HepG2 (cell line): ENCODE results near the gene INAFM1. TPM values are rescaled to one million over a fixed set of nuclear protein-coding genes. Genes with fewer than 3 reads are reported as not detected.
A peak's percentile ranks its signal among the peaks of the same experiment; 100 is the strongest.

Experiments used
- ATAC-seq: fragments of 200-7000 bp; cut with Tn5 transposase; 3 replicates; pipeline ENCODE4 v1.9.1; 2020; ENCODE audit warnings: mild to moderate bottlenecking, moderate library complexity
- BruUV-seq: library from RNA; stranded (reverse); fragments of 400-500 nt; replicated peaks from 2 replicates; lab custom pipeline; 2021; lab: Mats Ljungman, UMichigan
- CTCF ChIA-PET: fragments of 300-600 bp; formaldehyde crosslinking; extraction: SDS; loops from one replicate; lab custom pipeline; 2021; ENCODE audit warnings: low total read pairs, inconsistent platforms, low intra/inter-chr PET ratio; lab: Yijun Ruan, JAX
- POLR2A ChIA-PET: fragments of 350-600 bp; sonication (Branson Sonifier 250); formaldehyde crosslinking; loops from one replicate; lab custom pipeline; 2020; ENCODE audit warnings: antibody characterized with exemption, inconsistent platforms; lab: Yijun Ruan, JAX
- DNase-seq: peaks from one replicate; pipeline ENCODE4 v3.0.0-alpha.2; 2015; ENCODE audit warnings: low spot score
- FAIRE-seq: peaks from 3 replicates; lab custom pipeline; 2011; peaks lifted over from hg19 to GRCh38; lab: Jason Lieb, UNC
- H2AFZ ChIP-seq: one replicate; pipeline ENCODE4 v1.6.1; 2011; ENCODE audit warnings: low read length, inconsistent platforms
- H3K27ac ChIP-seq: fragments of 300-600 bp; 3 replicates; pipeline ENCODE4 v1.8.0; 2011; ENCODE audit warnings: mixed run types, mild to moderate bottlenecking, mixed read lengths, low read length, inconsistent platforms; ENCODE audit not compliant: insufficient read depth; ENCODE audit errors: extremely low read length
- H3K27me3 ChIP-seq, 2 experiments: fragments of 200-600 bp in 1 of 2; 2 replicates in 1 of 2; 3 replicates in 1 of 2; pipeline versions ENCODE4 v1.6.0 to v1.8.0; 2011; ENCODE audit warnings: low read length in 2 of 2, mild to moderate bottlenecking in 2 of 2, moderate library complexity in 2 of 2, inconsistent platforms in 1 of 2; ENCODE audit not compliant: insufficient read depth in 2 of 2, control insufficient read depth in 1 of 2
- H3K36me3 ChIP-seq, 2 experiments: fragments of 200-600 bp in 1 of 2; replicated peaks in 1 of 2; 2 replicates in 1 of 2; 3 replicates in 1 of 2; pipeline versions ENCODE4 v1.5.1 to v1.8.0; 2011; ENCODE audit warnings: low read length in 2 of 2, inconsistent platforms in 1 of 2; ENCODE audit not compliant: insufficient read depth in 2 of 2, control insufficient read depth in 1 of 2
- H3K4me1 ChIP-seq: 2 replicates; pipeline ENCODE4 v1.5.1; 2012; ENCODE audit warnings: low read length, inconsistent platforms; ENCODE audit not compliant: insufficient read depth
- H3K4me2 ChIP-seq: 2 replicates; pipeline ENCODE4 v1.6.0; 2011; ENCODE audit warnings: low read depth, low read length, inconsistent platforms
- H3K4me3 ChIP-seq, 3 experiments: fragments of 200-600 bp in 1 of 3; sonication (generic), shearing (Covaris generic) in 1 of 3; replicated peaks in 1 of 3; 2 replicates each; pipeline ENCODE4 v1.5.1; 2011 to 2016; ENCODE audit warnings: low read length in 3 of 3, inconsistent platforms in 2 of 3, low read depth in 2 of 3, mild to moderate bottlenecking in 2 of 3, control low read depth in 1 of 3, mixed read lengths in 1 of 3; ENCODE audit not compliant: insufficient read depth in 1 of 3
- H3K79me2 ChIP-seq: one replicate; pipeline ENCODE4 v1.6.1; 2011; ENCODE audit warnings: low read length, inconsistent platforms; ENCODE audit not compliant: insufficient read depth
- H3K9ac ChIP-seq: 2 replicates; pipeline ENCODE4 v1.6.0; 2011; ENCODE audit warnings: mild to moderate bottlenecking, low read depth, low read length, inconsistent platforms; ENCODE audit not compliant: insufficient read depth
- H3K9me3 ChIP-seq: 2 replicates; pipeline ENCODE4 v1.5.1; 2012; ENCODE audit warnings: mild to moderate bottlenecking, low read length
- H4K20me1 ChIP-seq: 2 replicates; pipeline ENCODE4 v1.6.0; 2011; ENCODE audit warnings: inconsistent platforms, mild to moderate bottlenecking, low read length, moderate library complexity; ENCODE audit not compliant: insufficient read depth
- AGO2 ChIP-seq: fragments of 200-400 bp; formaldehyde crosslinking; optimal IDR thresholded peaks from 2 replicates; pipeline ENCODE3; 2017; ENCODE audit warnings: mild to moderate bottlenecking, low read depth, low read length, moderate library complexity
- HNF4G ChIP-seq, 2 experiments: sonication (generic) in 1 of 2; formaldehyde crosslinking in 1 of 2; IDR thresholded peaks; 2 replicates each; pipeline versions ENCODE4 v1.4.0 to v1.6.1; 2011 to 2020; ENCODE audit warnings: borderline replicate concordance in 2 of 2, low read depth in 2 of 2, mild to moderate bottlenecking in 2 of 2, low read length in 1 of 2, missing genetic modification reagents in 1 of 2, moderate library complexity in 1 of 2
- HOXD1 ChIP-seq: sonication (generic); formaldehyde crosslinking; IDR thresholded peaks from 2 replicates; pipeline ENCODE4 v1.5.0; 2020; ENCODE audit warnings: missing genetic modification reagents
- JUND ChIP-seq: sonication (generic); formaldehyde crosslinking; IDR thresholded peaks from 2 replicates; pipeline ENCODE4 v1.8.0; 2022; ENCODE audit warnings: mild to moderate bottlenecking, missing genetic modification reagents
- RBFOX2 ChIP-seq: fragments of 200-400 bp; formaldehyde crosslinking; IDR thresholded peaks from 2 replicates; pipeline ENCODE4 v1.6.1; 2017; ENCODE audit warnings: low read depth, mild to moderate bottlenecking, low read length
- ZFP36 ChIP-seq: fragments of 150-350 bp; IDR thresholded peaks from 2 replicates; pipeline ENCODE4 v1.6.1; 2018; ENCODE audit warnings: borderline replicate concordance, low read length, low read depth; ENCODE audit not compliant: partially characterized antibody
- ZNF124 ChIP-seq: sonication (generic); formaldehyde crosslinking; IDR thresholded peaks from 2 replicates; pipeline ENCODE4 v1.4.0; 2020; ENCODE audit warnings: missing genetic modification reagents
- WGBS: methylation state at CpG from one replicate; pipeline ENCODE4 v1.1.6; 2017; ENCODE audit warnings: low lambda C conversion rate; 5-methylcytosine and 5-hydroxymethylcytosine counted together
- in situ Hi-C: cut with HindIII; loops from 2 replicates; pipeline ENCODE4 v1.10.0; 2017; ENCODE audit warnings: low pct_unique_long_range_greater_than_20kb; ENCODE audit not compliant: extremely low pct_ligation_motif_present
- intact Hi-C: fragments of 100-400 bp; cut with micrococcal nuclease; formaldehyde crosslinking; loops from one replicate; pipeline ENCODE4 v1.10.0; 2022; ENCODE audit not compliant: unreplicated experiment
- polyA plus RNA-seq, 8 experiments: library from polyadenylated mRNA; depleted of rRNA in 3 of 8; stranded (reverse) in 7 of 8; unstranded in 1 of 8; fragments of >200 nt; fragmentation: Illumina TruSeq in 4 of 8; extraction: Trizol in 4 of 8; gene quantifications; 2 replicates each; pipeline versions ENCODE4 v1.2.1 to v1.2.3, GENCODE V29; 2011 to 2016; ENCODE audit warnings: low read depth in 4 of 8, missing spikeins in 1 of 8, mixed read lengths in 1 of 8; ENCODE audit not compliant: insufficient read depth in 1 of 8
- total RNA-seq, 5 experiments: library from RNA; depleted of rRNA; stranded (reverse); fragments of >200 nt; fragmentation: Illumina TruSeq; extraction: Trizol; gene quantifications; 2 replicates each; pipeline ENCODE4 v1.2.3, GENCODE V29; 2016; ENCODE audit warnings: low read depth in 1 of 5
- TF ChIP-seq, protein P1 (sequence below): sonication (generic); formaldehyde crosslinking; IDR thresholded peaks from 2 replicates; pipeline ENCODE4 v1.8.0; 2022; ENCODE audit warnings: low read depth, missing genetic modification reagents
- TF ChIP-seq, protein P2 (sequence below): IDR thresholded peaks from 2 replicates; pipeline ENCODE4 v1.6.1; 2016
- TF ChIP-seq, protein P3 (sequence below): sonication (generic); formaldehyde crosslinking; IDR thresholded peaks from 2 replicates; pipeline ENCODE4 v1.8.1; 2023; ENCODE audit warnings: missing genetic modification reagents, mild to moderate bottlenecking, borderline replicate concordance

INAFM1 gene
- total and polyA plus RNA-seq, 2 of the 13 experiments (the other 11 are each of a cell fraction or from before 2014, with no cell fraction given) = 0.88 to 1.9 TPM

DNA sequence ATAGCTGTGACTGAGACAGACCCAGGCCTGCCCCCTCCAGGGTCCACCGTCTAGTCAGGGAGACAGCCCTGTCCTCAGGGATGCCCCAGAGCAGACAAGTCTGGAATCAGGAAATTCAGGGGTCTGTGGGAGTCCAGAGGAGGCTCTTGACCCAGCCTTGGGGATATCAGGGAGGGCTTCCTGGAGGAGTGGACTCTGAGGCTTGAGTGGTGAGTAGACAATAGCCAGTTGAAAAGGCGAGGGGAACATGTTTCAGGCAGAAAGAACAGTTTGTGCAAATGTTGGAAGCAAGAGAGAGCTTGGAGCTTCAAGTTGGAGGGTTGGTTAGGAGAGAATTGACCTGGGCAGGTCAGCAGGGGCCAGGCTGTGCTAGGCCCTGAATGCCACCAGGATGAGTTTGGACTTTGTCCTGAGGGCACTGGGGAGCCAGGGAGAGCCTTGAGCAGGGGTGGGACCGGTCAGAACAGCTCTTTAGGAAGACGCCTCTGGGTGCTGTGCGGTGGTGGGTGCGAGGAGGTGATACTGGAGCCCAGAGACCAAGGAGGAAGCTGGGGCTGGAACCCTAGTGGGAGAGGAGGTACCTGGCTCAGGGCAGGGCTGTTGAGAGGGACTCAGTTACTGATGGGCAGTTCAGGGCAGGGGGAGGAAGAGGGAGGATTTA lies 15.7 kb upstream of the INAFM1 start (continued):
- TF ChIP-seq JUND (no peak), HNF4G (IDR thresholded peaks at IDR 0.05; ENCODE audit: borderline replicate concordance, low read depth, low read length) (peak; percentile 19; the same call in 1 of the 2 replicates), HNF4G (CRISPR knock-in tag; IDR thresholded peaks at IDR 0.05; ENCODE audit: borderline replicate concordance, low read depth) (no peak), HOXD1 (CRISPR knock-in tag) (no peak), ZNF124 (CRISPR knock-in tag) (no peak), ZFP36 (peak; percentile 58)
- TF ChIP-seq, protein P1, sequence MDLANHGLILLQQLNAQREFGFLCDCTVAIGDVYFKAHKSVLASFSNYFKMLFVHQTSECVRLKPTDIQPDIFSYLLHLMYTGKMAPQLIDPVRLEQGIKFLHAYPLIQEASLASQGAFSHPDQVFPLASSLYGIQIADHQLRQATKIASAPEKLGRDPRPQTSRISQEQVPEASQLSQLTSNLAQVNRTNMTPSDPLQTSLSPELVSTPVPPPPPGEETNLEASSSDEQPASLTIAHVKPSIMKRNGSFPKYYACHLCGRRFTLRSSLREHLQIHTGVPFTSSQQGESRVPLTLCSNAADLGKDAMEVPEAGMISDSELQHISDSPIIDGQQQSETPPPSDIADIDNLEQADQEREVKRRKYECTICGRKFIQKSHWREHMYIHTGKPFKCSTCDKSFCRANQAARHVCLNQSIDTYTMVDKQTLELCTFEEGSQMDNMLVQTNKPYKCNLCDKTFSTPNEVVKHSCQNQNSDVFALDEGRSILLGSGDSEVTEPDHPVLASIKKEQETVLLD (CRISPR knock-in tag) = no peak
- TF ChIP-seq, protein P2, sequence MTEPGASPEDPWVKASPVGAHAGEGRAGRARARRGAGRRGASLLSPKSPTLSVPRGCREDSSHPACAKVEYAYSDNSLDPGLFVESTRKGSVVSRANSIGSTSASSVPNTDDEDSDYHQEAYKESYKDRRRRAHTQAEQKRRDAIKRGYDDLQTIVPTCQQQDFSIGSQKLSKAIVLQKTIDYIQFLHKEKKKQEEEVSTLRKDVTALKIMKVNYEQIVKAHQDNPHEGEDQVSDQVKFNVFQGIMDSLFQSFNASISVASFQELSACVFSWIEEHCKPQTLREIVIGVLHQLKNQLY (CRISPR knock-in tag) = no peak

DNA sequence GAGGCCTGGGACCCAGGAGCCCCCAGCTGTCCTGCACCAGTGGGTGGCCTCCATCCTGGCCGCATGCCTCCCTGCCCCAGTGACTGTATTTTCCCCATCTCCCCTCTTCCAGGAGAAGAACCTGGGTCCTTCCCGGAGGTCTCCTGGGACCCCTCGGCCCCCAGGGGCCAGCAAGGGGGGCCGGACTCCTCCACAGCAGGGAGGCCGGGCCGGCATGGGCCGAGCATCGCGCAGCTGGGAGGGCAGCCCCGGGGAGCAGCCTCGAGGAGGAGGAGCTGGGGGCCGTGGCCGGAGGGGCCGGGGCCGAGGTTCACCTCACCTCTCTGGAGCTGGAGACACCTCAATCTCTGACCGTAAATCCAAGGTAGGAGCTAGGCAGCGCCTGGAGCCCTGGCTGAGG lies 14.2 kb upstream of the INAFM1 start:
- Histone ChIP-seq H3K4me2 (no peak overlapping the region), H3K4me3 (no peak overlapping the region), H2AFZ (no peak overlapping the region), H3K9ac (no peak overlapping the region), H4K20me1 (peaks cover 8% of the 10 kb centered on the region; the same call in 1 of the 2 replicates), H3K9me3 (no peaks in the 10 kb centered on the region), H3K79me2 (peaks cover 15% of the 10 kb centered on the region), H3K27me3 (no peaks in the 10 kb centered on the region), H3K4me1 (peaks cover 22% of the 10 kb centered on the region), H3K27ac (no peak overlapping the region), H3K36me3 (peaks cover 22 to 52% of the 10 kb centered on the region in 2 experiments)
- in situ Hi-C loops = no loop called here
- POLR2A ChIA-PET = no interaction called here
- FAIRE-seq (no peak), ATAC-seq (no peak), DNase-seq (no peak)
- no TSS peak for BruUV-seq
- TF ChIP-seq AGO2 (peak; percentile 28), RBFOX2 (peak; percentile 60; the same call in 1 of the 2 replicates)
- TF ChIP-seq, protein P3, sequence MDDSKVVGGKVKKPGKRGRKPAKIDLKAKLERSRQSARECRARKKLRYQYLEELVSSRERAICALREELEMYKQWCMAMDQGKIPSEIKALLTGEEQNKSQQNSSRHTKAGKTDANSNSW = no peak
- intact Hi-C loops = no loop called here
- CTCF ChIA-PET = no interaction called here
- WGBS = 95% methylated on average over 5 of the region's 17 CpGs
